GM12878 (cell line): ENCODE measurements around the gene TMC8. TPM values are rescaled to one million over a fixed set of nuclear protein-coding genes. Genes with fewer than 3 reads are reported as not detected.

Source experiments
- CBX5 ChIP-seq: sonication (generic); IDR thresholded peaks from 2 replicates; pipeline ENCODE4 v1.6.1; 2016; ENCODE audit warnings: low read depth, moderate library complexity, mild to moderate bottlenecking, inconsistent platforms
- CEBPB ChIP-seq, 2 experiments: fragments of 150-350 bp in 1 of 2; IDR thresholded peaks; 2 replicates each; pipeline ENCODE4 v1.6.1; 2012 to 2014; ENCODE audit warnings: low read depth in 2 of 2, low read length in 2 of 2, borderline replicate concordance in 1 of 2, inconsistent platforms in 1 of 2
- FOXK2 ChIP-seq: fragments of 450-650 bp; IDR thresholded peaks from 2 replicates; pipeline ENCODE4 v1.6.1; 2017; ENCODE audit warnings: mild to moderate bottlenecking, moderate library complexity
- GABPA ChIP-seq: IDR thresholded peaks from 2 replicates; pipeline ENCODE4 v1.6.1; 2014; ENCODE audit warnings: antibody characterized with exemption, low read depth, mild to moderate bottlenecking, inconsistent platforms
- IKZF1 ChIP-seq: fragments of 450-650 bp; conservative IDR thresholded peaks from 2 replicates; pipeline ENCODE4 v1.6.1; 2017; ENCODE audit warnings: antibody characterized with exemption, mild to moderate bottlenecking
- JUND ChIP-seq: IDR thresholded peaks from 2 replicates; pipeline ENCODE4 v1.6.1; 2012; ENCODE audit warnings: low read depth, mild to moderate bottlenecking, low read length, improper control_type of control experiment, moderate library complexity
- KDM1A ChIP-seq: fragments of 200-600 bp; sonication (generic); IDR thresholded peaks from 2 replicates; pipeline ENCODE4 v1.6.1; 2016; ENCODE audit warnings: borderline replicate concordance
- MTA3 ChIP-seq: IDR thresholded peaks from 2 replicates; pipeline ENCODE4 v1.6.1; 2012; ENCODE audit warnings: low read length, inconsistent platforms, borderline replicate concordance
- MYC ChIP-seq: IDR thresholded peaks from 2 replicates; pipeline ENCODE4 v1.6.1; 2011; ENCODE audit warnings: mild to moderate bottlenecking, low read length, moderate library complexity, inconsistent platforms; ENCODE audit not compliant: insufficient read depth, insufficient replicate concordance, insufficient read length, severe bottlenecking
- NRF1 ChIP-seq: conservative IDR thresholded peaks from 2 replicates; pipeline ENCODE4 v1.6.1; 2011; ENCODE audit warnings: mild to moderate bottlenecking, low read depth, low read length, improper control_type of control experiment
- PAX8 ChIP-seq: fragments of 450-650 bp; IDR thresholded peaks from 2 replicates; pipeline ENCODE4 v1.6.1; 2017; ENCODE audit warnings: mild to moderate bottlenecking, moderate library complexity
- RAD21 ChIP-seq: IDR thresholded peaks from 2 replicates; pipeline ENCODE4 v1.6.1; 2011; ENCODE audit warnings: mild to moderate bottlenecking, low read depth, low read length, moderate library complexity; ENCODE audit not compliant: insufficient read depth
- RAD51 ChIP-seq: fragments of 450-650 bp; IDR thresholded peaks from 2 replicates; pipeline ENCODE4 v1.6.1; 2016; ENCODE audit warnings: moderate library complexity, mild to moderate bottlenecking, inconsistent platforms
- RUNX3 ChIP-seq: IDR thresholded peaks from 2 replicates; pipeline ENCODE4 v1.6.1; 2012; ENCODE audit warnings: low read length, inconsistent platforms
- SUPT20H ChIP-seq: IDR thresholded peaks from 2 replicates; pipeline ENCODE4 v1.6.1; 2011; ENCODE audit warnings: low read depth, mild to moderate bottlenecking, low read length, moderate library complexity, borderline replicate concordance; ENCODE audit not compliant: control insufficient read depth
- TAF1 ChIP-seq: IDR thresholded peaks from 2 replicates; pipeline ENCODE4 v1.6.1; 2011; ENCODE audit warnings: mild to moderate bottlenecking, low read depth, low read length, borderline replicate concordance
- TBL1XR1 ChIP-seq: IDR thresholded peaks from 2 replicates; pipeline ENCODE4 v1.6.1; 2012; ENCODE audit warnings: low read depth, low read length, improper control_type of control experiment
- TCF12 ChIP-seq: IDR thresholded peaks from 2 replicates; pipeline ENCODE4 v1.6.1; 2011; ENCODE audit warnings: low read depth, mild to moderate bottlenecking, low read length
- ZNF207 ChIP-seq: fragments of 450-650 bp; IDR thresholded peaks from 2 replicates; pipeline ENCODE4 v1.6.1; 2014; ENCODE audit warnings: antibody characterized with exemption, mild to moderate bottlenecking, borderline replicate concordance
- ZZZ3 ChIP-seq: IDR thresholded peaks from 2 replicates; pipeline ENCODE4 v1.6.1; 2011; ENCODE audit warnings: low read depth; ENCODE audit not compliant: control insufficient read depth, insufficient read length
- polyA plus RNA-seq, 11 experiments: library from polyadenylated mRNA; depleted of rRNA in 4 of 11; unstranded in 6 of 11; stranded (reverse) in 5 of 11; fragments of >200 nt; fragmentation: Nextera tagmentation in 4 of 11; fragmentation: Illumina TruSeq in 1 of 11; extraction: Ambion mirVana in 4 of 11; extraction: Trizol in 1 of 11; gene quantifications; 1 replicate in 1 of 11; 2 replicates in 10 of 11; pipeline versions ENCODE4 v1.2.1 to v1.2.3, GENCODE V29; 2011 to 2016; ENCODE audit warnings: inconsistent platforms in 2 of 11, missing spikeins in 2 of 11, low read depth in 1 of 11
- total RNA-seq, 4 experiments: library from RNA; depleted of rRNA in 3 of 4; stranded (reverse); fragments of >200 nt in 3 of 4; fragmentation: Illumina TruSeq in 1 of 4; extraction: Trizol in 1 of 4; gene quantifications; 2 replicates each; pipeline versions ENCODE4 v1.2.1 to v1.2.3, GENCODE V29; 2013 to 2021
- TF ChIP-seq, protein P1 (sequence below): fragments of 450-650 bp; IDR thresholded peaks from 2 replicates; pipeline ENCODE4 v1.6.1; 2017; ENCODE audit warnings: mild to moderate bottlenecking
- TF ChIP-seq, protein P2 (sequence below): fragments of 150-350 bp; IDR thresholded peaks from 2 replicates; pipeline ENCODE4 v1.6.1; 2014; ENCODE audit warnings: mild to moderate bottlenecking, low read depth, low read length
- TF ChIP-seq, protein P3 (sequence below): fragments of 150-350 bp; IDR thresholded peaks from 2 replicates; pipeline ENCODE4 v1.6.1; 2016; ENCODE audit warnings: low read depth, low read length

The TMC8 gene
- total and polyA plus RNA-seq, 10 of the 15 experiments (the other 5 are each of a cell fraction or from before 2014, with no cell fraction given): 2.7 to 128 (median 40.0) TPM

DNA sequence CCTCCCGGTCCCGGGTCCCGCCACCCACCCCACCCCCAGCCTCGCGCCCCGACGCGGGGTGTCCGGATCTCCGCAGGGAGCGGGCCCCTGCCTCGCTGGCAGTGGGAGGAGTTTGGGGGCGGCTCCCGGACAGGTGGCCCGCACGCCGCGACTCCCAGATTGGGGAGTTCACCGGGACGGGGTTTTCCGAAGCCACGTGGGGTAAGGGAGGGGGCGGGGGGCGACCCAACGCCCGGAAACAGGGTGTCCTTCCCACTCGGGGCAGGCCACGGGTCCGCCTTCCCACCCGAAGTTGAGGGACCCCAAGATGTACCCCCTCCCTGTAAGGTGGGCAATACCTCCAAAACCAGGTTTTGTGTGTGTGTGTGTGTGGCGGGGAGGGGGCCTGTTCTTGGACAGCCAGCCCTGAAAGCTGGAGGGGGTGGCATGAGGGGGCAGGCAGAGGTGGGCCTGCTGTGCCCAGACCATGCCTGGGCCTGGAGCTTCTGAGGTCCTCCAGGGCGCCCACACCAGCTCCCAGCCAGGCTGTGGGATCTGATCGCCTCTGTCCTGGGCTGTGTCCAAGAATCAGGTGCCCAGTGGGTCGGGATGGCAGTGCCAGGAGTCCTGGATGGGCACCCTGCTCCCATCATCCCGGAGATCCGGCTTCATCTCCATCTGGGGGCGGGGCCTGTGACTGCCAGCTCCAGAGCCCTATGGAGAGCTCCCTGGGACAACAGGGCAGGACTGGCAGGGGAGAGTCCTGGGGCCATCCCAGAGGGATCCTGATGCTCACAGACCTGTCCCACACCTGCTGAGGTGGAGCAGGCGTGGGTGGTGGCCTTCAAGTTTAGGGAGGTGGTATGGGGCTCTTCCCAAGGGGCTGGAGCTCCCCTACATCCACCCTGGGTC, 38.6 kb downstream of the TMC8 start (continued):
- TF ChIP-seq GABPA: no peak
- no peak for TF ChIP-seq TAF1
- no peak for TF ChIP-seq RAD21
- peak; percentile 0; the same call in 1 of the 2 replicates for TF ChIP-seq IKZF1
- TF ChIP-seq, protein P1, sequence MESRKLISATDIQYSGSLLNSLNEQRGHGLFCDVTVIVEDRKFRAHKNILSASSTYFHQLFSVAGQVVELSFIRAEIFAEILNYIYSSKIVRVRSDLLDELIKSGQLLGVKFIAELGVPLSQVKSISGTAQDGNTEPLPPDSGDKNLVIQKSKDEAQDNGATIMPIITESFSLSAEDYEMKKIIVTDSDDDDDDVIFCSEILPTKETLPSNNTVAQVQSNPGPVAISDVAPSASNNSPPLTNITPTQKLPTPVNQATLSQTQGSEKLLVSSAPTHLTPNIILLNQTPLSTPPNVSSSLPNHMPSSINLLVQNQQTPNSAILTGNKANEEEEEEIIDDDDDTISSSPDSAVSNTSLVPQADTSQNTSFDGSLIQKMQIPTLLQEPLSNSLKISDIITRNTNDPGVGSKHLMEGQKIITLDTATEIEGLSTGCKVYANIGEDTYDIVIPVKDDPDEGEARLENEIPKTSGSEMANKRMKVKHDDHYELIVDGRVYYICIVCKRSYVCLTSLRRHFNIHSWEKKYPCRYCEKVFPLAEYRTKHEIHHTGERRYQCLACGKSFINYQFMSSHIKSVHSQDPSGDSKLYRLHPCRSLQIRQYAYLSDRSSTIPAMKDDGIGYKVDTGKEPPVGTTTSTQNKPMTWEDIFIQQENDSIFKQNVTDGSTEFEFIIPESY: no peak
- TF ChIP-seq ZZZ3: no peak
- TF ChIP-seq CBX5: no peak
- no peak for TF ChIP-seq NRF1
- TF ChIP-seq KDM1A: no peak
- TF ChIP-seq TCF12: peak; percentile 69; the same call in 1 of the 2 replicates
- TF ChIP-seq JUND: no peak
- TF ChIP-seq, protein P2, sequence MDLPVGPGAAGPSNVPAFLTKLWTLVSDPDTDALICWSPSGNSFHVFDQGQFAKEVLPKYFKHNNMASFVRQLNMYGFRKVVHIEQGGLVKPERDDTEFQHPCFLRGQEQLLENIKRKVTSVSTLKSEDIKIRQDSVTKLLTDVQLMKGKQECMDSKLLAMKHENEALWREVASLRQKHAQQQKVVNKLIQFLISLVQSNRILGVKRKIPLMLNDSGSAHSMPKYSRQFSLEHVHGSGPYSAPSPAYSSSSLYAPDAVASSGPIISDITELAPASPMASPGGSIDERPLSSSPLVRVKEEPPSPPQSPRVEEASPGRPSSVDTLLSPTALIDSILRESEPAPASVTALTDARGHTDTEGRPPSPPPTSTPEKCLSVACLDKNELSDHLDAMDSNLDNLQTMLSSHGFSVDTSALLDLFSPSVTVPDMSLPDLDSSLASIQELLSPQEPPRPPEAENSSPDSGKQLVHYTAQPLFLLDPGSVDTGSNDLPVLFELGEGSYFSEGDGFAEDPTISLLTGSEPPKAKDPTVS: no peak
- no peak for TF ChIP-seq FOXK2
- no peak for TF ChIP-seq RUNX3
- TF ChIP-seq SUPT20H: no peak
- 0 out of 2 replicates have a peak, but pooled peaks have one; percentile 20 for TF ChIP-seq MTA3
- TF ChIP-seq CEBPB (IDR thresholded peaks at IDR 0.05; ENCODE audit: borderline replicate concordance in 1 of 2, low read depth in 2 of 2, low read length in 2 of 2): no peak
- no peak for TF ChIP-seq PAX8
- TF ChIP-seq MYC: no peak
- TF ChIP-seq, protein P3, sequence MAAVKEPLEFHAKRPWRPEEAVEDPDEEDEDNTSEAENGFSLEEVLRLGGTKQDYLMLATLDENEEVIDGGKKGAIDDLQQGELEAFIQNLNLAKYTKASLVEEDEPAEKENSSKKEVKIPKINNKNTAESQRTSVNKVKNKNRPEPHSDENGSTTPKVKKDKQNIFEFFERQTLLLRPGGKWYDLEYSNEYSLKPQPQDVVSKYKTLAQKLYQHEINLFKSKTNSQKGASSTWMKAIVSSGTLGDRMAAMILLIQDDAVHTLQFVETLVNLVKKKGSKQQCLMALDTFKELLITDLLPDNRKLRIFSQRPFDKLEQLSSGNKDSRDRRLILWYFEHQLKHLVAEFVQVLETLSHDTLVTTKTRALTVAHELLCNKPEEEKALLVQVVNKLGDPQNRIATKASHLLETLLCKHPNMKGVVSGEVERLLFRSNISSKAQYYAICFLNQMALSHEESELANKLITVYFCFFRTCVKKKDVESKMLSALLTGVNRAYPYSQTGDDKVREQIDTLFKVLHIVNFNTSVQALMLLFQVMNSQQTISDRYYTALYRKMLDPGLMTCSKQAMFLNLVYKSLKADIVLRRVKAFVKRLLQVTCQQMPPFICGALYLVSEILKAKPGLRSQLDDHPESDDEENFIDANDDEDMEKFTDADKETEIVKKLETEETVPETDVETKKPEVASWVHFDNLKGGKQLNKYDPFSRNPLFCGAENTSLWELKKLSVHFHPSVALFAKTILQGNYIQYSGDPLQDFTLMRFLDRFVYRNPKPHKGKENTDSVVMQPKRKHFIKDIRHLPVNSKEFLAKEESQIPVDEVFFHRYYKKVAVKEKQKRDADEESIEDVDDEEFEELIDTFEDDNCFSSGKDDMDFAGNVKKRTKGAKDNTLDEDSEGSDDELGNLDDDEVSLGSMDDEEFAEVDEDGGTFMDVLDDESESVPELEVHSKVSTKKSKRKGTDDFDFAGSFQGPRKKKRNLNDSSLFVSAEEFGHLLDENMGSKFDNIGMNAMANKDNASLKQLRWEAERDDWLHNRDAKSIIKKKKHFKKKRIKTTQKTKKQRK: no peak
- 0 out of 2 replicates have a peak, but pooled peaks have one; percentile 49 for TF ChIP-seq TBL1XR1
- peak; percentile 63; the same call in 1 of the 2 replicates for TF ChIP-seq RAD51
- no peak for TF ChIP-seq ZNF207
